GM19397 (cell line): ENCODE measurements around the gene EIF5.

ENCODE experiments used
- ATAC-seq: cut with Tn5 transposase; IDR thresholded peaks from one replicate; pipeline ENCODE4 v1.9.1; 2021; ENCODE audit warnings: mild to moderate bottlenecking, moderate library complexity; ENCODE audit not compliant: unreplicated experiment

The EIF5 gene

GRCh38 chr14:103333754-103334643 is at the start of gene EIF5:
Gene EIF5 (plus strand): TSS chr14:103334237. CDS start chr14:103335861, 1,624 bp downstream.
- ATAC-seq = peak; percentile 84

GRCh38 chr14:103284574-103285467 is 49.2 kb upstream of the EIF5 start:
- no peak for ATAC-seq

GRCh38 chr14:103286460-103286859 is 47.6 kb upstream of the EIF5 start:
- ATAC-seq = no peak

- no peak for ATAC-seq
Observed at GRCh38 chr14:103286968-103287850, 46.8 kb upstream of the EIF5 start.

GRCh38 chr14:103288076-103288766 is 45.8 kb upstream of the EIF5 start:
- no peak for ATAC-seq

- ATAC-seq = no peak
Observed at GRCh38 chr14:103290056-103290455, 44.0 kb upstream of the EIF5 start.

GRCh38 chr14:103290494-103290893 is 43.5 kb upstream of the EIF5 start:
- no peak for ATAC-seq

GRCh38 chr14:103290961-103291360 is 43.1 kb upstream of the EIF5 start:
- no peak for ATAC-seq

GRCh38 chr14:103292426-103293374 is 41.3 kb upstream of the EIF5 start:
- ATAC-seq = no peak

- ATAC-seq = no peak
Observed at GRCh38 chr14:103293465-103293864, 40.6 kb upstream of the EIF5 start.

- no peak for ATAC-seq
Observed at GRCh38 chr14:103294091-103294490, 39.9 kb upstream of the EIF5 start.

- no peak for ATAC-seq
Observed at GRCh38 chr14:103296007-103296406, 38.0 kb upstream of the EIF5 start.

- ATAC-seq = no peak
Observed at GRCh38 chr14:103296987-103297386, 37.0 kb upstream of the EIF5 start.

GRCh38 chr14:103298620-103299019 is 35.4 kb upstream of the EIF5 start:
- ATAC-seq = no peak

- no peak for ATAC-seq
Observed at GRCh38 chr14:103301512-103302354, 32.3 kb upstream of the EIF5 start.

GRCh38 chr14:103302966-103303365 is 31.1 kb upstream of the EIF5 start:
- no peak for ATAC-seq

GRCh38 chr14:103304706-103305105 is 29.3 kb upstream of the EIF5 start:
- ATAC-seq = no peak
